C4-2B (cell line): ENCODE results near the gene FBP1.

Experiments used
- CTCF ChIP-seq: fragments of 450-650 bp; conservative IDR thresholded peaks from 2 replicates; pipeline ENCODE4 v1.5.1; 2017; ENCODE audit warnings: mild to moderate bottlenecking
- ZFX ChIP-seq: fragments of 450-650 bp; IDR thresholded peaks from 2 replicates; pipeline ENCODE4 v1.6.1; 2017

- TF ChIP-seq CTCF (no peak), ZFX (no peak)
Measured at GRCh38 chr9:94639061-94639998, at the start of gene FBP1.
